Bronchial epithelial cell (primary cell): ENCODE measurements around the gene ANO8. TPM values are rescaled to one million over a fixed set of nuclear protein-coding genes. Genes with fewer than 3 reads are reported as not detected.

Experiments
- DNase-seq: peaks from one replicate; pipeline ENCODE4 v3.0.0-alpha.2; 2010; ENCODE audit warnings: low read depth
- FAIRE-seq: peaks from 2 replicates; lab custom pipeline; 2011; peaks lifted over from hg19 to GRCh38; lab: Jason Lieb, UNC
- H3K27me3 ChIP-seq: 2 replicates; pipeline ENCODE4 v1.5.1; 2011; ENCODE audit warnings: low read length; ENCODE audit not compliant: control insufficient read depth, insufficient read depth
- H3K36me3 ChIP-seq: 2 replicates; pipeline ENCODE4 v1.5.1; 2011; ENCODE audit warnings: low read length; ENCODE audit not compliant: control insufficient read depth, insufficient read depth
- H3K4me3 ChIP-seq: 2 replicates; pipeline ENCODE4 v1.5.1; 2011; ENCODE audit warnings: mild to moderate bottlenecking, low read depth, low read length, control low read depth
- CTCF ChIP-seq: IDR thresholded peaks from 2 replicates; pipeline ENCODE4 v1.5.1; 2011; ENCODE audit warnings: mild to moderate bottlenecking, moderate library complexity, low read length, control low read depth, inconsistent platforms; ENCODE audit not compliant: insufficient read depth, severe bottlenecking
- total RNA-seq: library from RNA; depleted of rRNA; stranded (reverse); fragments of >200 nt; gene quantifications from 2 replicates; pipeline ENCODE4 v1.2.1, GENCODE V29; 2014

The ANO8 gene
- total RNA-seq, 1 donor from 2014 or later = 2.6 TPM

- no peak for FAIRE-seq
- Histone ChIP-seq H3K36me3 (no peaks in the 10 kb centered on the region), H3K27me3 (peaks cover 9% of the 10 kb centered on the region), H3K4me3 (no peak overlapping the region)
- no peak for TF ChIP-seq CTCF
- no peak for DNase-seq
Observed at GRCh38 chr19:17330262-17331044, 4.2 kb downstream of the ANO8 start.

- Histone ChIP-seq H3K36me3 (no peaks in the 10 kb centered on the region), H3K27me3 (peaks cover 9% of the 10 kb centered on the region), H3K4me3 (no peak overlapping the region)
- DNase-seq (no peak), FAIRE-seq (no peak)
- no peak for TF ChIP-seq CTCF
Observed at GRCh38 chr19:17329366-17330261, 5.0 kb downstream of the ANO8 start.

GRCh38 chr19:17328517-17329365 lies 5.9 kb downstream of the ANO8 start:
- Histone ChIP-seq H3K27me3 (peaks cover 9% of the 10 kb centered on the region), H3K4me3 (peak overlapping the region; percentile 46), H3K36me3 (no peaks in the 10 kb centered on the region)
- FAIRE-seq (no peak), DNase-seq (no peak)
- no peak for TF ChIP-seq CTCF

GRCh38 chr19:17327654-17328516 lies 6.8 kb downstream of the ANO8 start:
- FAIRE-seq (peak; percentile 55), DNase-seq (peak; percentile 80)
- TF ChIP-seq CTCF = peak; percentile 85
- no peaks in the 10 kb centered on the region for H3K36me3 ChIP-seq
- peak overlapping the region; percentile 46 for H3K4me3 ChIP-seq
- H3K27me3 ChIP-seq = peaks cover 9% of the 10 kb centered on the region
